Progenitor cell of endocrine pancreas (in vitro differentiated cells): ENCODE results near the gene ABCA7. TPM values are rescaled to one million over a fixed set of nuclear protein-coding genes. Genes with fewer than 3 reads are reported as not detected.
A peak's percentile ranks its signal among the peaks of the same experiment; 100 is the strongest.

ENCODE experiments used
- DNase-seq: peaks from one replicate; pipeline ENCODE4 v3.0.0; 2021; ENCODE audit warnings: low spot score; ENCODE audit not compliant: unreplicated experiment
- H3K27ac Mint-ChIP-seq: 2 replicates; pipeline ENCODE4 v1.8.0; 2021; ENCODE audit warnings: mild to moderate bottlenecking, moderate library complexity, mixed read lengths
- H3K27me3 Mint-ChIP-seq: 2 replicates; pipeline ENCODE4 v1.8.0; 2021; ENCODE audit warnings: mixed read lengths
- H3K36me3 Mint-ChIP-seq: 2 replicates; pipeline ENCODE4 v1.8.0; 2022; ENCODE audit warnings: mixed read lengths; ENCODE audit not compliant: insufficient read depth
- H3K4me1 Mint-ChIP-seq: 2 replicates; pipeline ENCODE4 v1.8.0; 2021; ENCODE audit warnings: low read depth, mixed read lengths
- H3K4me3 Mint-ChIP-seq: 2 replicates; pipeline ENCODE4 v1.8.0; 2021; ENCODE audit warnings: low read depth, mild to moderate bottlenecking, moderate library complexity, mixed read lengths
- H3K9me3 Mint-ChIP-seq: 2 replicates; pipeline ENCODE4 v1.8.0; 2021; ENCODE audit warnings: low read depth, mixed read lengths
- CTCF ChIP-seq: fragments of 200-600 bp; sonication (generic); IDR thresholded peaks from one replicate; pipeline ENCODE4 v1.5.0; 2021; ENCODE audit warnings: antibody characterized with exemption, mild to moderate bottlenecking; ENCODE audit not compliant: unreplicated experiment
- total RNA-seq: library from RNA; stranded (reverse); gene quantifications from 2 replicates; pipeline ENCODE4 v1.2.1, GENCODE V29; 2021

ABCA7 gene
- total RNA-seq, 1 donor from 2014 or later, result 57.3 TPM

GRCh38 chr19:1016647-1017114 lies 23.2 kb upstream of the ABCA7 start:
- no peaks in the 10 kb centered on the region for H3K9me3 Mint-ChIP-seq
- peak overlapping the region; percentile 35 for H3K4me3 Mint-ChIP-seq

GRCh38 chr19:1017115-1017905 lies 22.6 kb upstream of the ABCA7 start:
- Mint-ChIP-seq H3K27ac (peak overlapping the region; percentile 62), H3K4me1 (peaks cover 17% of the 10 kb centered on the region), H3K4me3 (peak overlapping the region; percentile 35), H3K9me3 (no peaks in the 10 kb centered on the region), H3K36me3 (no peaks in the 10 kb centered on the region), H3K27me3 (no peaks in the 10 kb centered on the region)
- TF ChIP-seq CTCF, result no peak
- no peak for DNase-seq

More at GRCh38 chr19:1016647-1017114, 23.2 kb upstream of the ABCA7 start:
- no peak for DNase-seq
- Mint-ChIP-seq H3K4me1 (peaks cover 17% of the 10 kb centered on the region), H3K27ac (peak overlapping the region; percentile 62), H3K27me3 (no peaks in the 10 kb centered on the region), H3K36me3 (no peaks in the 10 kb centered on the region)
- TF ChIP-seq CTCF, result no peak

GRCh38 chr19:1017906-1018305 lies 22.0 kb upstream of the ABCA7 start:
- no peak for TF ChIP-seq CTCF
- Mint-ChIP-seq H3K36me3 (no peaks in the 10 kb centered on the region), H3K4me1 (peaks cover 17% of the 10 kb centered on the region), H3K9me3 (no peaks in the 10 kb centered on the region), H3K27me3 (no peaks in the 10 kb centered on the region), H3K4me3 (no peak overlapping the region), H3K27ac (no peak overlapping the region)
- no peak for DNase-seq

GRCh38 chr19:1018393-1018792 lies 21.5 kb upstream of the ABCA7 start:
- Mint-ChIP-seq H3K4me1 (peaks cover 17% of the 10 kb centered on the region), H3K27ac (no peak overlapping the region), H3K36me3 (no peaks in the 10 kb centered on the region), H3K9me3 (no peaks in the 10 kb centered on the region), H3K4me3 (peak overlapping the region; percentile 86), H3K27me3 (no peaks in the 10 kb centered on the region)
- no peak for DNase-seq
- no peak for TF ChIP-seq CTCF

GRCh38 chr19:1018932-1019615 lies 20.8 kb upstream of the ABCA7 start:
- no peak for TF ChIP-seq CTCF
- H3K27ac Mint-ChIP-seq, result no peak overlapping the region
- DNase-seq, result no peak
- no peaks in the 10 kb centered on the region for H3K9me3 Mint-ChIP-seq
- H3K27me3 Mint-ChIP-seq, result no peaks in the 10 kb centered on the region
- peaks cover 17% of the 10 kb centered on the region for H3K4me1 Mint-ChIP-seq
- H3K4me3 Mint-ChIP-seq, result peak overlapping the region; percentile 86
- H3K36me3 Mint-ChIP-seq, result no peaks in the 10 kb centered on the region
